Sigmoid colon (tissue), 7 donors: ENCODE data around the gene SERPINF2. TPM values are rescaled to one million over a fixed set of nuclear protein-coding genes. Genes with fewer than 3 reads are reported as not detected.
A peak's percentile ranks its signal among the peaks of the same experiment; 100 is the strongest.
"Not testable (repeated sequence)": the region's sequence is repeated elsewhere in the genome, so short reads cannot be mapped to it uniquely, and the experiment has no call there.

ENCODE experiments used
- DNase-seq: peaks from one replicate; pipeline ENCODE4 v3.0.0-alpha.2; 2019
- H3K27ac ChIP-seq, 4 donors: fragments of 200-600 bp; sonication (generic); one replicate each; pipeline ENCODE4 v1.5.1; 2016 to 2019; ENCODE audit warnings: mild to moderate bottlenecking in 1 of 4
- H3K27me3 ChIP-seq, 3 donors: fragments of 200-600 bp; sonication (generic); one replicate each; pipeline ENCODE4 v1.5.1; 2019; ENCODE audit warnings: mild to moderate bottlenecking in 1 of 3
- H3K36me3 ChIP-seq, 4 donors: fragments of 200-600 bp; sonication (generic); one replicate each; pipeline ENCODE4 v1.5.1; 2016 to 2019
- H3K4me1 ChIP-seq, 4 donors: fragments of 200-600 bp; sonication (generic); one replicate each; pipeline ENCODE4 v1.5.1; 2017 to 2019
- H3K4me3 ChIP-seq, 4 donors: fragments of 200-600 bp; sonication (generic); one replicate each; pipeline ENCODE4 v1.5.1; 2017 to 2019; ENCODE audit warnings: mild to moderate bottlenecking in 2 of 4, moderate library complexity in 1 of 4
- H3K9me3 ChIP-seq, 4 donors: fragments of 200-600 bp in 3 of 4; sonication (generic) in 3 of 4; one replicate each; pipeline versions ENCODE4 v1.5.1 to v1.6.1; 2013 to 2019
- CTCF ChIP-seq, 4 experiments: fragments of 450-650 bp in 3 of 4; fragments of 200-600 bp in 1 of 4; IDR thresholded peaks; one replicate each; pipeline ENCODE4 v1.5.1; 2016 to 2019; ENCODE audit warnings: antibody characterized with exemption in 4 of 4, mild to moderate bottlenecking in 3 of 4, moderate library complexity in 2 of 4
- EP300 ChIP-seq, 4 donors: sonication (generic); formaldehyde crosslinking; IDR thresholded peaks; one replicate each; pipeline ENCODE4 v1.6.1; 2017; ENCODE audit warnings: antibody characterized with exemption in 4 of 4
- POLR2A ChIP-seq, 2 donors: fragments of 450-650 bp; IDR thresholded peaks; one replicate each; pipeline ENCODE4 v1.6.1; 2016; ENCODE audit warnings: antibody characterized with exemption in 2 of 2, mild to moderate bottlenecking in 2 of 2, moderate library complexity in 2 of 2
- POLR2AphosphoS5 ChIP-seq, 4 donors: sonication (generic); formaldehyde crosslinking; IDR thresholded peaks; one replicate each; pipeline ENCODE4 v1.6.1; 2017; ENCODE audit warnings: antibody characterized with exemption in 4 of 4
- WGBS, 2 donors: extraction: QIAGEN DNeasy Blood & Tissue Kit; methylation state at CpG; one replicate each; pipeline ENCODE4 v1.1.7; 2013; 5-methylcytosine and 5-hydroxymethylcytosine counted together
- intact Hi-C: fragments of 100-400 bp; cut with DNase I; formaldehyde crosslinking; loops from one replicate; pipeline ENCODE4 v1.15.1; 2023
- polyA plus RNA-seq, 3 donors: library from polyadenylated mRNA; stranded (reverse); fragments of 200-250 nt; gene quantifications; one replicate each; pipeline ENCODE4 v1.2.3, GENCODE V29; 2013
- total RNA-seq, 4 donors: library from RNA; depleted of rRNA; stranded (reverse); fragments of >200 nt; gene quantifications; one replicate each; pipeline ENCODE4 v1.1.0, GENCODE V29; 2016
- donor health status: healthy with polysubstance abuse.
- donor health status: Bipolar disorder and iron deficiency.
- donor health status: healthy.

The SERPINF2 gene
- total and polyA plus RNA-seq, 7 donors = 0.69 to 12.9 (median 3.8) TPM

- DNase-seq = no peak
- H3K27me3 ChIP-seq = no peaks in the 10 kb centered on the region
- no peaks in the 10 kb centered on the region for H3K36me3 ChIP-seq
- no peak for TF ChIP-seq CTCF (IDR thresholded peaks at IDR 0.05)
- no peak for TF ChIP-seq POLR2AphosphoS5 (IDR thresholded peaks at IDR 0.05)
- TF ChIP-seq EP300 (IDR thresholded peaks at IDR 0.05) = no peak
- no peak for TF ChIP-seq POLR2A (IDR thresholded peaks at IDR 0.05)
- H3K27ac ChIP-seq = no peak overlapping the region
- no peak overlapping the region for H3K4me3 ChIP-seq
- H3K4me1 ChIP-seq = peaks cover 0 to 25% (median 19%) of the 10 kb centered on the region in 4 donors
- H3K9me3 ChIP-seq = no peaks in the 10 kb centered on the region
- 88 to 92% methylated on average over 12 of the region's 12 CpGs for WGBS, 2 donors
- intact Hi-C loops = no loop called here
These were observed 24.7 kb downstream of the SERPINF2 start for GRCh38 chr17:1767358-1767757.

- Histone ChIP-seq H3K4me3 (no peak overlapping the region), H3K27me3 (no peaks in the 10 kb centered on the region), H3K9me3 (no peaks in the 10 kb centered on the region), H3K36me3 (no peaks in the 10 kb centered on the region), H3K27ac (peak overlapping the region in 1 of 4 donors; percentile 12), H3K4me1 (peaks cover 0 to 27% (median 14%) of the 10 kb centered on the region in 4 donors)
- WGBS, 2 donors = 28 to 30% methylated on average over 21 of the region's 21 CpGs
- intact Hi-C loops = no loop called here
- no peak for TF ChIP-seq EP300 (IDR thresholded peaks at IDR 0.05)
- no peak for TF ChIP-seq POLR2AphosphoS5 (IDR thresholded peaks at IDR 0.05)
- no peak for TF ChIP-seq CTCF (IDR thresholded peaks at IDR 0.05)
- TF ChIP-seq POLR2A (IDR thresholded peaks at IDR 0.05) = no peak
- DNase-seq = no peak
These were observed 27.3 kb downstream of the SERPINF2 start for GRCh38 chr17:1769822-1770477.

GRCh38 chr17:1773000-1773695, 30.5 kb downstream of the SERPINF2 start:
- peak overlapping the region; percentile 34 to 53 (median 36) for H3K27ac ChIP-seq
- H3K27me3 ChIP-seq, H3K9me3 ChIP-seq, H3K4me3 ChIP-seq, DNase-seq, intact Hi-C loops: not testable (repeated sequence)
- H3K4me1 ChIP-seq = peaks cover 0 to 23% (median 12%) of the 10 kb centered on the region in 4 donors
- 73 to 84% methylated on average over 12 of the region's 12 CpGs for WGBS, 2 donors
- H3K36me3 ChIP-seq = peaks cover 0 to 28% (median 7%) of the 10 kb centered on the region in 4 donors

- H3K27ac ChIP-seq = peak overlapping the region; percentile 34 to 53 (median 36)
These were observed 31.1 kb downstream of the SERPINF2 start for GRCh38 chr17:1773696-1774181.

More at GRCh38 chr17:1773696-1774181, 31.1 kb downstream of the SERPINF2 start:
- H3K36me3 ChIP-seq = peaks cover 0 to 28% (median 7%) of the 10 kb centered on the region in 4 donors
- H3K27me3 ChIP-seq = no peaks in the 10 kb centered on the region
- H3K9me3 ChIP-seq = no peaks in the 10 kb centered on the region
- no peak for DNase-seq
- TF ChIP-seq CTCF (IDR thresholded peaks at IDR 0.05) = no peak
- TF ChIP-seq POLR2A (IDR thresholded peaks at IDR 0.05) = no peak
- TF ChIP-seq EP300 (IDR thresholded peaks at IDR 0.05) = no peak
- peak in 1 of 4 donors; percentile 1 for TF ChIP-seq POLR2AphosphoS5 (IDR thresholded peaks at IDR 0.05)
- intact Hi-C loops = no loop called here
- peaks cover 0 to 29% (median 14%) of the 10 kb centered on the region in 4 donors for H3K4me1 ChIP-seq
- H3K4me3 ChIP-seq = no peak overlapping the region
- WGBS, 2 donors = 61 to 69% methylated on average over 7 of the region's 7 CpGs
